H9 (cell line): ENCODE measurements around the gene INPP5F. TPM values are rescaled to one million over a fixed set of nuclear protein-coding genes. Genes with fewer than 3 reads are reported as not detected.

ENCODE experiments used
- DNase-seq: peaks from one replicate; pipeline ENCODE4 v3.0.0-alpha.2; 2017
- H2AFZ ChIP-seq: one replicate; pipeline ENCODE4 v1.6.1; 2013; ENCODE audit warnings: mild to moderate bottlenecking, low read length, control low read depth, moderate library complexity
- H2AK5ac ChIP-seq: 2 replicates; pipeline ENCODE4 v1.6.1; 2013; ENCODE audit warnings: low read length, control low read depth, mixed read lengths; ENCODE audit not compliant: insufficient read length
- H2BK120ac ChIP-seq: one replicate; pipeline ENCODE4 v1.6.1; 2013; ENCODE audit warnings: low read depth, mild to moderate bottlenecking, low read length, control low read depth, inconsistent platforms; ENCODE audit not compliant: poor library complexity, severe bottlenecking
- H2BK12ac ChIP-seq: 2 replicates; pipeline ENCODE4 v1.6.1; 2013; ENCODE audit warnings: low read length, control low read depth, mixed read lengths, low read depth; ENCODE audit not compliant: insufficient read length
- H2BK15ac ChIP-seq: 2 replicates; pipeline ENCODE4 v1.6.1; 2013; ENCODE audit warnings: low read depth, low read length, control low read depth
- H2BK20ac ChIP-seq: one replicate; pipeline ENCODE4 v1.6.1; 2013; ENCODE audit warnings: low read depth, mild to moderate bottlenecking, low read length, control low read depth, inconsistent platforms; ENCODE audit not compliant: poor library complexity, severe bottlenecking
- H2BK5ac ChIP-seq: 2 replicates; pipeline ENCODE4 v1.6.1; 2013; ENCODE audit warnings: low read length, control low read depth, mixed read lengths; ENCODE audit not compliant: insufficient read length
- H3K14ac ChIP-seq: 2 replicates; pipeline ENCODE4 v1.6.1; 2013; ENCODE audit warnings: low read length, control low read depth; ENCODE audit not compliant: insufficient read depth
- H3K18ac ChIP-seq: 2 replicates; pipeline ENCODE4 v1.6.1; 2013; ENCODE audit warnings: low read depth, mild to moderate bottlenecking, mixed read lengths, low read length, control low read depth; ENCODE audit not compliant: insufficient read length
- H3K23ac ChIP-seq: 2 replicates; pipeline ENCODE4 v1.6.1; 2013; ENCODE audit warnings: low read length, control low read depth, mixed read lengths, low read depth; ENCODE audit not compliant: insufficient read length
- H3K23me2 ChIP-seq: 2 replicates; pipeline ENCODE4 v1.6.1; 2013; ENCODE audit warnings: low read depth, mild to moderate bottlenecking, mixed read lengths, low read length, control low read depth; ENCODE audit not compliant: insufficient read length, poor library complexity, severe bottlenecking
- H3K27ac ChIP-seq: 2 replicates; pipeline ENCODE4 v1.5.1; 2013; ENCODE audit warnings: low read length, control low read depth, mixed read lengths, low read depth; ENCODE audit not compliant: insufficient read length
- H3K27me3 ChIP-seq: 2 replicates; pipeline ENCODE4 v1.6.1; 2013; ENCODE audit warnings: low read length, control low read depth, inconsistent platforms; ENCODE audit not compliant: insufficient read depth
- H3K4ac ChIP-seq: 2 replicates; pipeline ENCODE4 v1.6.1; 2013; ENCODE audit warnings: low read depth, mild to moderate bottlenecking, control low read depth, inconsistent platforms, low read length, moderate library complexity
- H3K4me1 ChIP-seq: 2 replicates; pipeline ENCODE4 v1.6.1; 2013; ENCODE audit warnings: low read length, control low read depth, inconsistent platforms; ENCODE audit not compliant: insufficient read depth
- H3K4me2 ChIP-seq: 2 replicates; pipeline ENCODE4 v1.6.1; 2013; ENCODE audit warnings: low read length, control low read depth, mixed read lengths; ENCODE audit not compliant: insufficient read length, insufficient read depth
- H3K56ac ChIP-seq: 2 replicates; pipeline ENCODE4 v1.6.1; 2013; ENCODE audit warnings: low read depth, mild to moderate bottlenecking, mixed read lengths, low read length, control low read depth; ENCODE audit not compliant: insufficient read length
- H3K79me1 ChIP-seq: 2 replicates; pipeline ENCODE4 v1.6.1; 2013; ENCODE audit warnings: low read depth, mild to moderate bottlenecking, moderate library complexity, low read length, control low read depth, inconsistent platforms; ENCODE audit not compliant: insufficient read depth, poor library complexity, severe bottlenecking
- H3K79me2 ChIP-seq: 2 replicates; pipeline ENCODE4 v1.6.1; 2013; ENCODE audit warnings: low read length, control low read depth, inconsistent platforms; ENCODE audit not compliant: insufficient read depth
- H3K9ac ChIP-seq: 2 replicates; pipeline ENCODE4 v1.6.1; 2013; ENCODE audit warnings: low read length, control low read depth, mixed read lengths; ENCODE audit not compliant: insufficient read length; ENCODE audit errors: extremely low read depth
- H3K9me3 ChIP-seq: one replicate; pipeline ENCODE4 v1.6.1; 2013; ENCODE audit warnings: low read depth, low read length, inconsistent platforms; ENCODE audit not compliant: control insufficient read depth
- H3T11ph ChIP-seq: one replicate; pipeline ENCODE4 v1.6.1; 2013; ENCODE audit warnings: mild to moderate bottlenecking, low read length, control low read depth, inconsistent platforms
- H4K20me1 ChIP-seq: one replicate; pipeline ENCODE4 v1.6.1; 2013; ENCODE audit not compliant: control insufficient read depth, insufficient read length, insufficient read depth
- H4K5ac ChIP-seq: 2 replicates; pipeline ENCODE4 v1.6.1; 2013; ENCODE audit warnings: low read depth, mild to moderate bottlenecking, mixed read lengths, low read length, control low read depth; ENCODE audit not compliant: insufficient read length
- H4K8ac ChIP-seq: replicated peaks from 2 replicates; pipeline ENCODE4 v1.6.1; 2013; ENCODE audit warnings: low read length, control low read depth, mixed read lengths, low read depth; ENCODE audit not compliant: insufficient read length
- H4K91ac ChIP-seq: 2 replicates; pipeline ENCODE4 v1.6.1; 2013; ENCODE audit warnings: low read depth, mild to moderate bottlenecking, moderate library complexity, mixed read lengths, low read length, control low read depth; ENCODE audit not compliant: insufficient read length
- H3K27ac Mint-ChIP-seq, 3 experiments: 2 replicates in 2 of 3; 3 replicates in 1 of 3; pipeline ENCODE4 v1.8.0; 2020 to 2021; ENCODE audit warnings: mixed read lengths in 3 of 3, mild to moderate bottlenecking in 1 of 3, moderate library complexity in 1 of 3
- H3K27me3 Mint-ChIP-seq: 2 replicates; pipeline ENCODE4 v1.8.0; 2021; ENCODE audit warnings: low read depth, mild to moderate bottlenecking, moderate library complexity, mixed read lengths
- H3K36me3 Mint-ChIP-seq, 3 experiments: 2 replicates in 2 of 3; 3 replicates in 1 of 3; pipeline ENCODE4 v1.8.0; 2020 to 2021; ENCODE audit warnings: low read depth in 3 of 3, mixed read lengths in 3 of 3; ENCODE audit not compliant: insufficient read depth in 1 of 3
- H3K4me1 Mint-ChIP-seq, 2 experiments: 2 replicates each; pipeline ENCODE4 v1.8.0; 2020; ENCODE audit warnings: mixed read lengths in 2 of 2
- H3K4me3 Mint-ChIP-seq, 2 experiments: 2 replicates in 1 of 2; 3 replicates in 1 of 2; pipeline ENCODE4 v1.8.0; 2020 to 2021; ENCODE audit warnings: mild to moderate bottlenecking in 2 of 2, mixed read lengths in 2 of 2, moderate library complexity in 1 of 2
- H3K9me3 Mint-ChIP-seq, 2 experiments: 2 replicates in 1 of 2; 3 replicates in 1 of 2; pipeline ENCODE4 v1.8.0; 2020; ENCODE audit warnings: mild to moderate bottlenecking in 2 of 2, mixed read lengths in 2 of 2, moderate library complexity in 1 of 2
- WGBS: extraction: QIAGEN DNeasy Blood & Tissue Kit; methylation state at CpG from one replicate; pipeline ENCODE4 v1.1.7; 2013; ENCODE audit warnings: missing lambda C conversion rate, low lambda C conversion rate, mixed read lengths; ENCODE audit not compliant: insufficient read length; ENCODE audit errors: extremely low coverage; 5-methylcytosine and 5-hydroxymethylcytosine counted together
- total RNA-seq: library from RNA; stranded (reverse); gene quantifications from 2 replicates; pipeline ENCODE4 v1.2.1, GENCODE V29; 2021
- TF ChIP-seq, protein P1 (sequence below): fragments of 200-600 bp; sonication (generic); conservative IDR thresholded peaks from 3 replicates; pipeline ENCODE4 v1.8.0; 2021; ENCODE audit warnings: antibody characterized with exemption, mild to moderate bottlenecking

Gene INPP5F
- total RNA-seq, 1 experiment from 2014 or later, result 108 TPM

DNA sequence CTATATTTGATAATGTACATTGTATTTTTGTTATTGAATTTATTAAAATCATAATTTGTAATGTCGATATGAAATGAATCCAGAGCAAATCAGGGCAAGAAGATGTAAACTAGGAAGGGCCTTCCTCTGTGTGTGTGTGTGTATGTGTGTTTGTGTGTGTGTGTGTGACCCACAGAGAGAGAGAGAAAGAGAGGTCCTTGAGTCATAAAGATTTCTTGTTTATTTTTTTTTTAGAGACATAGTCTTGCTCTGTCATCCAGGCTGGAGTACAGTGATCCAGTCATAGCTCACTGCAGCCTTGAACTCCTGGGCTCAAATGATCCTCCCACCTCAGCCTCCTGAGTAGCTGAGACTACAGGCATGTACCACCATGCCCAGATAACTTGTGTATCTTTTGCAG, 50.7 kb downstream of the INPP5F start:
- no peaks in the 10 kb centered on the region for H3K27me3 Mint-ChIP-seq

More for the DNA sequence above, 50.7 kb downstream of the INPP5F start:
- H3K9me3 ChIP-seq, result no peaks in the 10 kb centered on the region
- TF ChIP-seq, protein P1, sequence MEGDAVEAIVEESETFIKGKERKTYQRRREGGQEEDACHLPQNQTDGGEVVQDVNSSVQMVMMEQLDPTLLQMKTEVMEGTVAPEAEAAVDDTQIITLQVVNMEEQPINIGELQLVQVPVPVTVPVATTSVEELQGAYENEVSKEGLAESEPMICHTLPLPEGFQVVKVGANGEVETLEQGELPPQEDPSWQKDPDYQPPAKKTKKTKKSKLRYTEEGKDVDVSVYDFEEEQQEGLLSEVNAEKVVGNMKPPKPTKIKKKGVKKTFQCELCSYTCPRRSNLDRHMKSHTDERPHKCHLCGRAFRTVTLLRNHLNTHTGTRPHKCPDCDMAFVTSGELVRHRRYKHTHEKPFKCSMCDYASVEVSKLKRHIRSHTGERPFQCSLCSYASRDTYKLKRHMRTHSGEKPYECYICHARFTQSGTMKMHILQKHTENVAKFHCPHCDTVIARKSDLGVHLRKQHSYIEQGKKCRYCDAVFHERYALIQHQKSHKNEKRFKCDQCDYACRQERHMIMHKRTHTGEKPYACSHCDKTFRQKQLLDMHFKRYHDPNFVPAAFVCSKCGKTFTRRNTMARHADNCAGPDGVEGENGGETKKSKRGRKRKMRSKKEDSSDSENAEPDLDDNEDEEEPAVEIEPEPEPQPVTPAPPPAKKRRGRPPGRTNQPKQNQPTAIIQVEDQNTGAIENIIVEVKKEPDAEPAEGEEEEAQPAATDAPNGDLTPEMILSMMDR, result no peak
- H4K91ac ChIP-seq, result no peak overlapping the region
- Mint-ChIP-seq H3K27ac (no peak overlapping the region), H3K4me3 (no peak overlapping the region), H3K9me3 (no peaks in the 10 kb centered on the region), H3K36me3 (peaks cover 0 to 4% (median 3%) of the 10 kb centered on the region in 3 experiments; a peak in 3 of 7 replicates), H3K4me1 (no peaks in the 10 kb centered on the region)
- H4K8ac ChIP-seq, result no peak overlapping the region
- no peak overlapping the region for H2BK12ac ChIP-seq
- no peak overlapping the region for H3K27ac ChIP-seq
- no peak overlapping the region for H3K4ac ChIP-seq
- no peak overlapping the region for H2BK120ac ChIP-seq
- H3K79me1 ChIP-seq, result no peaks in the 10 kb centered on the region
- no peak overlapping the region for H2BK5ac ChIP-seq
- no peak overlapping the region for H2BK15ac ChIP-seq
- no peak overlapping the region for H2AK5ac ChIP-seq
- no CpG with 5 or more reads among the region's 1 CpG for WGBS
- no peaks in the 10 kb centered on the region for H3K23me2 ChIP-seq
- no peaks in the 10 kb centered on the region for H4K20me1 ChIP-seq
- no peak overlapping the region for H3K18ac ChIP-seq
- no peak for DNase-seq
- no peaks in the 10 kb centered on the region for H3K4me1 ChIP-seq
- H2AFZ ChIP-seq, result no peak overlapping the region
- no peaks in the 10 kb centered on the region for H3K79me2 ChIP-seq
- H3K56ac ChIP-seq, result no peak overlapping the region
- no peak overlapping the region for H2BK20ac ChIP-seq
- no peak overlapping the region for H3K4me2 ChIP-seq
- no peak overlapping the region for H3K23ac ChIP-seq
- no peaks in the 10 kb centered on the region for H3K27me3 ChIP-seq
- H3T11ph ChIP-seq, result no peak overlapping the region
- H3K14ac ChIP-seq, result no peak overlapping the region
- H3K9ac ChIP-seq, result no peak overlapping the region
- H4K5ac ChIP-seq, result no peak overlapping the region
